H9 (cell line): Measurements from ENCODE around the gene HLA-DQB1. TPM values are rescaled to one million over a fixed set of nuclear protein-coding genes. Genes with fewer than 3 reads are reported as not detected.

ENCODE experiments used
- DNase-seq: peaks from one replicate; pipeline ENCODE4 v3.0.0-alpha.2; 2017
- H2AFZ ChIP-seq: one replicate; pipeline ENCODE4 v1.6.1; 2013; ENCODE audit warnings: mild to moderate bottlenecking, low read length, control low read depth, moderate library complexity
- H2AK5ac ChIP-seq: 2 replicates; pipeline ENCODE4 v1.6.1; 2013; ENCODE audit warnings: low read length, control low read depth, mixed read lengths; ENCODE audit not compliant: insufficient read length
- H2BK120ac ChIP-seq: one replicate; pipeline ENCODE4 v1.6.1; 2013; ENCODE audit warnings: low read depth, mild to moderate bottlenecking, low read length, control low read depth, inconsistent platforms; ENCODE audit not compliant: poor library complexity, severe bottlenecking
- H2BK12ac ChIP-seq: 2 replicates; pipeline ENCODE4 v1.6.1; 2013; ENCODE audit warnings: low read length, control low read depth, mixed read lengths, low read depth; ENCODE audit not compliant: insufficient read length
- H2BK15ac ChIP-seq: 2 replicates; pipeline ENCODE4 v1.6.1; 2013; ENCODE audit warnings: low read depth, low read length, control low read depth
- H2BK20ac ChIP-seq: one replicate; pipeline ENCODE4 v1.6.1; 2013; ENCODE audit warnings: low read depth, mild to moderate bottlenecking, low read length, control low read depth, inconsistent platforms; ENCODE audit not compliant: poor library complexity, severe bottlenecking
- H2BK5ac ChIP-seq: 2 replicates; pipeline ENCODE4 v1.6.1; 2013; ENCODE audit warnings: low read length, control low read depth, mixed read lengths; ENCODE audit not compliant: insufficient read length
- H3K14ac ChIP-seq: 2 replicates; pipeline ENCODE4 v1.6.1; 2013; ENCODE audit warnings: low read length, control low read depth; ENCODE audit not compliant: insufficient read depth
- H3K18ac ChIP-seq: 2 replicates; pipeline ENCODE4 v1.6.1; 2013; ENCODE audit warnings: low read depth, mild to moderate bottlenecking, mixed read lengths, low read length, control low read depth; ENCODE audit not compliant: insufficient read length
- H3K23ac ChIP-seq: 2 replicates; pipeline ENCODE4 v1.6.1; 2013; ENCODE audit warnings: low read length, control low read depth, mixed read lengths, low read depth; ENCODE audit not compliant: insufficient read length
- H3K23me2 ChIP-seq: 2 replicates; pipeline ENCODE4 v1.6.1; 2013; ENCODE audit warnings: low read depth, mild to moderate bottlenecking, mixed read lengths, low read length, control low read depth; ENCODE audit not compliant: insufficient read length, poor library complexity, severe bottlenecking
- H3K27ac ChIP-seq: 2 replicates; pipeline ENCODE4 v1.5.1; 2013; ENCODE audit warnings: low read length, control low read depth, mixed read lengths, low read depth; ENCODE audit not compliant: insufficient read length
- H3K27me3 ChIP-seq: 2 replicates; pipeline ENCODE4 v1.6.1; 2013; ENCODE audit warnings: low read length, control low read depth, inconsistent platforms; ENCODE audit not compliant: insufficient read depth
- H3K4ac ChIP-seq: 2 replicates; pipeline ENCODE4 v1.6.1; 2013; ENCODE audit warnings: low read depth, mild to moderate bottlenecking, control low read depth, inconsistent platforms, low read length, moderate library complexity
- H3K4me1 ChIP-seq: 2 replicates; pipeline ENCODE4 v1.6.1; 2013; ENCODE audit warnings: low read length, control low read depth, inconsistent platforms; ENCODE audit not compliant: insufficient read depth
- H3K4me2 ChIP-seq: 2 replicates; pipeline ENCODE4 v1.6.1; 2013; ENCODE audit warnings: low read length, control low read depth, mixed read lengths; ENCODE audit not compliant: insufficient read length, insufficient read depth
- H3K56ac ChIP-seq: 2 replicates; pipeline ENCODE4 v1.6.1; 2013; ENCODE audit warnings: low read depth, mild to moderate bottlenecking, mixed read lengths, low read length, control low read depth; ENCODE audit not compliant: insufficient read length
- H3K79me1 ChIP-seq: 2 replicates; pipeline ENCODE4 v1.6.1; 2013; ENCODE audit warnings: low read depth, mild to moderate bottlenecking, moderate library complexity, low read length, control low read depth, inconsistent platforms; ENCODE audit not compliant: insufficient read depth, poor library complexity, severe bottlenecking
- H3K79me2 ChIP-seq: 2 replicates; pipeline ENCODE4 v1.6.1; 2013; ENCODE audit warnings: low read length, control low read depth, inconsistent platforms; ENCODE audit not compliant: insufficient read depth
- H3K9ac ChIP-seq: 2 replicates; pipeline ENCODE4 v1.6.1; 2013; ENCODE audit warnings: low read length, control low read depth, mixed read lengths; ENCODE audit not compliant: insufficient read length; ENCODE audit errors: extremely low read depth
- H3K9me3 ChIP-seq: one replicate; pipeline ENCODE4 v1.6.1; 2013; ENCODE audit warnings: low read depth, low read length, inconsistent platforms; ENCODE audit not compliant: control insufficient read depth
- H3T11ph ChIP-seq: one replicate; pipeline ENCODE4 v1.6.1; 2013; ENCODE audit warnings: mild to moderate bottlenecking, low read length, control low read depth, inconsistent platforms
- H4K20me1 ChIP-seq: one replicate; pipeline ENCODE4 v1.6.1; 2013; ENCODE audit not compliant: control insufficient read depth, insufficient read length, insufficient read depth
- H4K5ac ChIP-seq: 2 replicates; pipeline ENCODE4 v1.6.1; 2013; ENCODE audit warnings: low read depth, mild to moderate bottlenecking, mixed read lengths, low read length, control low read depth; ENCODE audit not compliant: insufficient read length
- H4K8ac ChIP-seq: replicated peaks from 2 replicates; pipeline ENCODE4 v1.6.1; 2013; ENCODE audit warnings: low read length, control low read depth, mixed read lengths, low read depth; ENCODE audit not compliant: insufficient read length
- H4K91ac ChIP-seq: 2 replicates; pipeline ENCODE4 v1.6.1; 2013; ENCODE audit warnings: low read depth, mild to moderate bottlenecking, moderate library complexity, mixed read lengths, low read length, control low read depth; ENCODE audit not compliant: insufficient read length
- H3K27ac Mint-ChIP-seq, 3 experiments: 2 replicates in 2 of 3; 3 replicates in 1 of 3; pipeline ENCODE4 v1.8.0; 2020 to 2021; ENCODE audit warnings: mixed read lengths in 3 of 3, mild to moderate bottlenecking in 1 of 3, moderate library complexity in 1 of 3
- H3K27me3 Mint-ChIP-seq: 2 replicates; pipeline ENCODE4 v1.8.0; 2021; ENCODE audit warnings: low read depth, mild to moderate bottlenecking, moderate library complexity, mixed read lengths
- H3K36me3 Mint-ChIP-seq, 3 experiments: 2 replicates in 2 of 3; 3 replicates in 1 of 3; pipeline ENCODE4 v1.8.0; 2020 to 2021; ENCODE audit warnings: low read depth in 3 of 3, mixed read lengths in 3 of 3; ENCODE audit not compliant: insufficient read depth in 1 of 3
- H3K4me1 Mint-ChIP-seq, 2 experiments: 2 replicates each; pipeline ENCODE4 v1.8.0; 2020; ENCODE audit warnings: mixed read lengths in 2 of 2
- H3K4me3 Mint-ChIP-seq, 2 experiments: 2 replicates in 1 of 2; 3 replicates in 1 of 2; pipeline ENCODE4 v1.8.0; 2020 to 2021; ENCODE audit warnings: mild to moderate bottlenecking in 2 of 2, mixed read lengths in 2 of 2, moderate library complexity in 1 of 2
- H3K9me3 Mint-ChIP-seq, 2 experiments: 2 replicates in 1 of 2; 3 replicates in 1 of 2; pipeline ENCODE4 v1.8.0; 2020; ENCODE audit warnings: mild to moderate bottlenecking in 2 of 2, mixed read lengths in 2 of 2, moderate library complexity in 1 of 2
- total RNA-seq: library from RNA; stranded (reverse); gene quantifications from 2 replicates; pipeline ENCODE4 v1.2.1, GENCODE V29; 2021
- TF ChIP-seq, protein P1 (sequence below): fragments of 200-600 bp; sonication (generic); conservative IDR thresholded peaks from 3 replicates; pipeline ENCODE4 v1.8.0; 2021; ENCODE audit warnings: antibody characterized with exemption, mild to moderate bottlenecking

Gene HLA-DQB1
- total RNA-seq, 1 experiment from 2014 or later, result 41.0 TPM

DNA sequence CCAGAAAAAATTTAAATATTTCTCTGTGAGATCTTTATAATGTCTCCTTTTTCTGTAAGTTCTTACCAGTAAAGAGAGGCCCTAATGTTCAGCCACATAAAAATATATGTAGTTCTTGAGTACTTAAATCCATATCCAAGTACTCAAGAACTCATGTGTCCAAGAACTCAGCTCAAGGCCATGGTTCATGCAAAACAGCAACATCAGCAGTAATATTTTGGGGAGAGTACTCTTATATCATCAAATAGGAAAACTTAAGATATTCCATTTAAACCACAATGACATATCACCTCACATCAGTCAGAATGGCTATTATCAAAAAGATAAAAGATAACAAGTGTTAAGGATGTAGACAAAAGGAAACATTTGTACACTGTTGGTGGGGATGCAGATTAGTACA, 3.4 kb upstream of the HLA-DQB1 start:
- Histone ChIP-seq H2AK5ac (no peak overlapping the region), H3K4ac (no peak overlapping the region), H3K9ac (no peak overlapping the region), H3K14ac (no peak overlapping the region), H2BK12ac (no peak overlapping the region), H4K20me1 (no peaks in the 10 kb centered on the region), H2AFZ (no peak overlapping the region), H3K23me2 (no peaks in the 10 kb centered on the region), H2BK15ac (no peak overlapping the region), H3K4me1 (no peaks in the 10 kb centered on the region), H3K9me3 (no peaks in the 10 kb centered on the region), H3K27ac (no peak overlapping the region), H4K91ac (no peak overlapping the region), H2BK120ac (no peak overlapping the region), H3K79me2 (no peaks in the 10 kb centered on the region), H3K18ac (no peak overlapping the region), H3K79me1 (no peaks in the 10 kb centered on the region), H3K27me3 (peaks cover 4% of the 10 kb centered on the region; the same call in 1 of the 2 replicates), H3K23ac (no peak overlapping the region), H2BK20ac (no peak overlapping the region), H3K4me2 (no peak overlapping the region), H4K8ac (no peak overlapping the region), H3T11ph (no peak overlapping the region), H4K5ac (no peak overlapping the region), H3K56ac (no peak overlapping the region), H2BK5ac (no peak overlapping the region)
- peaks cover 20 to 30% of the 10 kb centered on the region in 2 experiments for H3K4me1 Mint-ChIP-seq
- H3K9me3 Mint-ChIP-seq, result peaks cover 11 to 17% of the 10 kb centered on the region in 2 experiments
- TF ChIP-seq, protein P1, sequence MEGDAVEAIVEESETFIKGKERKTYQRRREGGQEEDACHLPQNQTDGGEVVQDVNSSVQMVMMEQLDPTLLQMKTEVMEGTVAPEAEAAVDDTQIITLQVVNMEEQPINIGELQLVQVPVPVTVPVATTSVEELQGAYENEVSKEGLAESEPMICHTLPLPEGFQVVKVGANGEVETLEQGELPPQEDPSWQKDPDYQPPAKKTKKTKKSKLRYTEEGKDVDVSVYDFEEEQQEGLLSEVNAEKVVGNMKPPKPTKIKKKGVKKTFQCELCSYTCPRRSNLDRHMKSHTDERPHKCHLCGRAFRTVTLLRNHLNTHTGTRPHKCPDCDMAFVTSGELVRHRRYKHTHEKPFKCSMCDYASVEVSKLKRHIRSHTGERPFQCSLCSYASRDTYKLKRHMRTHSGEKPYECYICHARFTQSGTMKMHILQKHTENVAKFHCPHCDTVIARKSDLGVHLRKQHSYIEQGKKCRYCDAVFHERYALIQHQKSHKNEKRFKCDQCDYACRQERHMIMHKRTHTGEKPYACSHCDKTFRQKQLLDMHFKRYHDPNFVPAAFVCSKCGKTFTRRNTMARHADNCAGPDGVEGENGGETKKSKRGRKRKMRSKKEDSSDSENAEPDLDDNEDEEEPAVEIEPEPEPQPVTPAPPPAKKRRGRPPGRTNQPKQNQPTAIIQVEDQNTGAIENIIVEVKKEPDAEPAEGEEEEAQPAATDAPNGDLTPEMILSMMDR, result no peak
- no peak overlapping the region for H3K27ac Mint-ChIP-seq
- no peak for DNase-seq
- no peak overlapping the region for H3K4me3 Mint-ChIP-seq
- H3K36me3 Mint-ChIP-seq, result peaks cover 3 to 7% (median 3%) of the 10 kb centered on the region in 3 experiments; a peak in 6 of 7 replicates
- peaks cover 12% of the 10 kb centered on the region for H3K27me3 Mint-ChIP-seq
